ENCODE results near the gene KRTAP25-1.

KRTAP25-1 gene

GRCh38 chr21:30245061-30245460, 44.3 kb downstream of the KRTAP25-1 start:
- DNase-seq, result no peak

DNA sequence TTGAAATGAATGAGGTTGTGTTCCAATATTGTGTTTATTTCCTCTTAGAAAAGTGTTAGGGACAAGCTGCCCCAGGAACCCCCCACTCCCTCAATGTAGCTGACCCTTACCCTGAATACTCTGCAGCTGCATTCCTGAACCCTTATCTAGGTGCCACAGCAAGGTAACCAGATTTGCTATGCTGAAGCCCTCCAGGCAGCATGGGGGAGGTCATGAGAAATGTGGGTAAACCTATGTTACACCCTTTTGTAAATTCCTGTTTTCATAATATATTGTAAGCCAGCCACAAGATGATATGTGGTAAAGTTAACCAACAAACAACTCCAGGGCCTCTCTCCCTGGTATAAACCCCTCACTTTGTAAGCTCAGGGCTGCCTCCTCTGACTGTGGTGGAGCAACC, 45.6 kb downstream of the KRTAP25-1 start:
- no peak for DNase-seq

DNA sequence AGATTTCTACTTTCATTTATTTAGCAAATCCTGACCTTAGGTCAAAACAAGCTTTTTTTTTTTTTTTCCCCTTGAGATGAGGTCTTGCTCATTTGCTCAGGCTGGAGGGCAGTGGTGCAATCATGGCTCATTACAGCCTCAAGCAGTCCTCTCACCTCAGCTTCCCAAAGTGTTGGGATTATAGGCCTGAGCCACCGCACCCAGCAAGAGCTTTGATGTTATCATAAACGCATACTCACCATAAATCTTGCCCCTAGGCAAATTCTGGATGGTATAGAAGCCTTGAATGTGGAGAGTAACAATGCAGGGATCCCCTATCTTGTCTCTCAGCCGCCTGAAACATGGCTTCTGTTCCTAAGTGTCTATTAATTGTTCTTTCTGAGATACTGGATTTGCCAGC, 48.7 kb downstream of the KRTAP25-1 start:
- no peak for DNase-seq

Measured in NCI-H2227 treated with DMSO at 0.1 percent for 48 hours (cell line).